Mucosa of descending colon (tissue), 3 donors: ENCODE data around the gene RBBP8NL. TPM values are rescaled to one million over a fixed set of nuclear protein-coding genes. Genes with fewer than 3 reads are reported as not detected.

Experiments used
- ATAC-seq: fragments of 200-7000 bp; cut with Tn5 transposase; one replicate; pipeline ENCODE4 v1.9.1; 2020; ENCODE audit warnings: mild to moderate bottlenecking, moderate library complexity
- DNase-seq, 3 donors: peaks; one replicate each; pipeline ENCODE4 v3.0.0-alpha.2; 2020
- H3K36me3 ChIP-seq: fragments of 200-600 bp; one replicate; pipeline ENCODE4 v1.8.0; 2021; ENCODE audit warnings: low read depth, mild to moderate bottlenecking
- H3K4me1 ChIP-seq: fragments of 200-600 bp; one replicate; pipeline ENCODE4 v1.8.0; 2021; ENCODE audit warnings: low read depth, mild to moderate bottlenecking
- H3K4me3 ChIP-seq: fragments of 200-600 bp; one replicate; pipeline ENCODE4 v1.8.0; 2021; ENCODE audit warnings: mild to moderate bottlenecking
- H3K9me3 ChIP-seq: fragments of 200-600 bp; one replicate; pipeline ENCODE4 v1.8.0; 2021; ENCODE audit warnings: mild to moderate bottlenecking
- CTCF ChIP-seq: fragments of 200-600 bp; IDR thresholded peaks from one replicate; pipeline ENCODE4 v1.8.0; 2022; ENCODE audit warnings: antibody characterized with exemption, mild to moderate bottlenecking
- intact Hi-C, 2 donors: fragments of 100-400 bp; cut with DNase I in 1 of 2; cut with micrococcal nuclease in 1 of 2; formaldehyde crosslinking; loops; one replicate each; pipeline versions ENCODE4 v1.11.0 to v1.11.1; 2022; cut with DNase I, micrococcal nuclease
- total RNA-seq, 3 donors: library from RNA; stranded (reverse); fragmentation: NEBNext Ultra II Directional in 2 of 3; extraction: Animal tissue kit (Norgen Biotek cat#: 25700) in 2 of 3; gene quantifications; one replicate each; pipeline versions ENCODE4 v1.2.1 to v1.2.4, GENCODE V29; 2021 to 2023
- donor health status: DM: no; HTN: no; CAD: no; lungs with moderate emphysema.
- donor health status: DM: no; HTN: no; CAD: no.
- donor health status: DM: no; HTN: yes; CAD: no.

RBBP8NL gene
- total RNA-seq, 3 donors from 2014 or later: 2.3 to 7.0 (median 5.1) TPM

GRCh38 chr20:62396367-62397239 lies 30.7 kb downstream of the RBBP8NL start:
- no peak for TF ChIP-seq CTCF
- intact Hi-C loops: no loop called here
- ATAC-seq: no peak
- H3K4me3 ChIP-seq: no peak overlapping the region
- no peak for DNase-seq
- H3K9me3 ChIP-seq: no peaks in the 10 kb centered on the region
- no peaks in the 10 kb centered on the region for H3K36me3 ChIP-seq
- H3K4me1 ChIP-seq: no peaks in the 10 kb centered on the region

GRCh38 chr20:62395311-62396242 lies 31.8 kb downstream of the RBBP8NL start:
- Histone ChIP-seq H3K9me3 (no peaks in the 10 kb centered on the region), H3K4me3 (no peak overlapping the region), H3K36me3 (no peaks in the 10 kb centered on the region), H3K4me1 (no peaks in the 10 kb centered on the region)
- peak; percentile 26 for ATAC-seq
- TF ChIP-seq CTCF: no peak
- no peak for DNase-seq
- intact Hi-C loops: no loop called here

GRCh38 chr20:62394248-62395245 lies 32.8 kb downstream of the RBBP8NL start:
- intact Hi-C loops: no loop called here
- no peak overlapping the region for H3K4me3 ChIP-seq
- no peaks in the 10 kb centered on the region for H3K9me3 ChIP-seq
- no peaks in the 10 kb centered on the region for H3K4me1 ChIP-seq
- H3K36me3 ChIP-seq: no peaks in the 10 kb centered on the region
- TF ChIP-seq CTCF: no peak
- DNase-seq (no peak), ATAC-seq (no peak)

GRCh38 chr20:62393830-62394229 lies 33.5 kb downstream of the RBBP8NL start:
- Histone ChIP-seq H3K4me1 (no peaks in the 10 kb centered on the region), H3K9me3 (no peaks in the 10 kb centered on the region), H3K36me3 (no peaks in the 10 kb centered on the region), H3K4me3 (no peak overlapping the region)
- no peak for TF ChIP-seq CTCF
- ATAC-seq (no peak), DNase-seq (no peak)
- intact Hi-C loops: no loop called here

- ATAC-seq: no peak
- intact Hi-C loops: no loop called here
- no peaks in the 10 kb centered on the region for H3K36me3 ChIP-seq
Measured at GRCh38 chr20:62393335-62393665, 34.0 kb downstream of the RBBP8NL start.

More at GRCh38 chr20:62393335-62393665, 34.0 kb downstream of the RBBP8NL start:
- no peak for DNase-seq
- H3K4me3 ChIP-seq: no peak overlapping the region
- peaks cover 1% of the 10 kb centered on the region for H3K4me1 ChIP-seq
- H3K9me3 ChIP-seq: no peaks in the 10 kb centered on the region
- no peak for TF ChIP-seq CTCF
